Spinal cord (tissue), 10 donors: ENCODE data around the gene UHRF1. TPM values are rescaled to one million over a fixed set of nuclear protein-coding genes. Genes with fewer than 3 reads are reported as not detected.

Experiments
- DNase-seq, 6 donors: peaks; one replicate each; pipeline versions ENCODE4 v3.0.0 to v3.0.0-alpha.2; 2013 to 2015; ENCODE audit warnings: low spot score in 6 of 6, low read depth in 4 of 6
- H3K27ac ChIP-seq: one replicate; pipeline ENCODE4 v1.5.1; 2013; ENCODE audit warnings: low read depth, low read length, control low read depth
- H3K27me3 ChIP-seq: one replicate; pipeline ENCODE4 v1.6.1; 2013; ENCODE audit warnings: low read length; ENCODE audit not compliant: control insufficient read depth, insufficient read depth
- H3K36me3 ChIP-seq: one replicate; pipeline ENCODE4 v1.6.1; 2013; ENCODE audit warnings: low read length; ENCODE audit not compliant: control insufficient read depth, insufficient read depth
- H3K4me1 ChIP-seq: one replicate; pipeline ENCODE4 v1.6.1; 2013; ENCODE audit warnings: low read length; ENCODE audit not compliant: control insufficient read depth, insufficient read depth
- H3K4me3 ChIP-seq: one replicate; pipeline ENCODE4 v1.5.1; 2013; ENCODE audit warnings: low read depth, low read length, control low read depth
- H3K9me3 ChIP-seq: one replicate; pipeline ENCODE4 v1.6.1; 2013; ENCODE audit warnings: low read length; ENCODE audit not compliant: control insufficient read depth, insufficient read depth
- WGBS: methylation state at CpG from one replicate; pipeline ENCODE4 v1.1.5; 2013; ENCODE audit warnings: missing lambda C conversion rate; ENCODE audit not compliant: insufficient coverage; 5-methylcytosine and 5-hydroxymethylcytosine counted together
- polyA plus RNA-seq, 2 donors: library from polyadenylated mRNA; unstranded; fragments of 120-200 nt; gene quantifications; one replicate each; pipeline ENCODE4 v1.2.1, GENCODE V29; 2013; ENCODE audit not compliant: insufficient read length in 2 of 2
- total RNA-seq, 2 donors: library from RNA; depleted of rRNA in 1 of 2; stranded (reverse); fragments of 120-200 nt in 1 of 2; fragments of >200 nt in 1 of 2; gene quantifications; one replicate each; pipeline versions ENCODE4 v1.2.3 to v1.2.4, GENCODE V29; 2013 to 2014
- donor health status: healthy.

Gene UHRF1
- total and polyA plus RNA-seq, 4 donors, result 10.5 to 16.8 (median 12.5) TPM

DNA sequence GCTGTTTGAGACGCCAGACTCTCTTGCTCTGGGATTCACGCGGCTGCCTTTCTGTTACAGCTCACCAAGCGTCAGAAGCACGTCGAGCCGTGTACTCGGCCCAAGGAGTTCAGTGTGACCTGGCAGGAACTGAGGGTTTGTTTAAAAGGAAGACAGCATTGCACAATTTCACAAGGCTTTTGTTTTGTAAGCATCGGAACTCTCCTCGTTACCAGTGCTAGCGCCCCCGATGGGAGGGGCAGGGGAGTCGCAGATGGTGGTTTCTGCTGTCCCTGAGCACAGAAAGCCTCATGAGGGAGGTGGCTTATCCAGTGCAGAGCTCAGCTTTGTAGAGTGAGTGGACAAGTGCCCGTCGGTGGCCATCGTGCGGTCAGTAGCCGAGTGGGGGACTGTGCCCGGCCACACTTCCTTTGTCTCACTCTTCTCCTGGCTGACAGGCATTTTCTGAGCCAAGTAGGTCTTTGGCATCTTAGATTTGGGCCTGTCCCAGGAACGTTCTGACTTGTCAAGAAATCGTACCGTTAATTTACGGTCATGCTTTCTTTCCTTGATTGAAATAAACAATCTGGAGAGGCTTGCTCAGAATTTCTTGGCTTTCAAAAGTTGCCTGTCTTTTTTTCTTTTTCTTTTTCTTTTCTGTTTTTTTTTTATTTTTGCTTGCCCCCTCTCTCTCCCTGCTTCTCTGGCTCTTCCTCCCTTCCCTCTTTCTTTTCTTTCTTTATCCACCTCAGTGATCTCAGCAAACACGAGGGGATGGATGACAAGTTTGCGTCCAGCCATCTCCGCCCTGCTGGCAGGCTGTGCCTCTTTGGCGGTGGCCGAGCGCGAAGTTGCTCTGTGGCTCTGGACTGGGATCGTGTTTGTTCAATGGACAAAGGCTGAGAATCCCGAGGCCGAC lies 67.3 kb downstream of the UHRF1 start:
- no peaks in the 10 kb centered on the region for H3K9me3 ChIP-seq
- 34% methylated on average over 33 of the region's 33 CpGs for WGBS
- no peaks in the 10 kb centered on the region for H3K27me3 ChIP-seq
- peaks cover 59% of the 10 kb centered on the region for H3K4me1 ChIP-seq
- peaks cover 43% of the 10 kb centered on the region for H3K36me3 ChIP-seq
- H3K4me3 ChIP-seq, result no peak overlapping the region
- H3K27ac ChIP-seq, result no peak overlapping the region
- peak in 2 of 6 donors; percentile 28 to 85 for DNase-seq

DNA sequence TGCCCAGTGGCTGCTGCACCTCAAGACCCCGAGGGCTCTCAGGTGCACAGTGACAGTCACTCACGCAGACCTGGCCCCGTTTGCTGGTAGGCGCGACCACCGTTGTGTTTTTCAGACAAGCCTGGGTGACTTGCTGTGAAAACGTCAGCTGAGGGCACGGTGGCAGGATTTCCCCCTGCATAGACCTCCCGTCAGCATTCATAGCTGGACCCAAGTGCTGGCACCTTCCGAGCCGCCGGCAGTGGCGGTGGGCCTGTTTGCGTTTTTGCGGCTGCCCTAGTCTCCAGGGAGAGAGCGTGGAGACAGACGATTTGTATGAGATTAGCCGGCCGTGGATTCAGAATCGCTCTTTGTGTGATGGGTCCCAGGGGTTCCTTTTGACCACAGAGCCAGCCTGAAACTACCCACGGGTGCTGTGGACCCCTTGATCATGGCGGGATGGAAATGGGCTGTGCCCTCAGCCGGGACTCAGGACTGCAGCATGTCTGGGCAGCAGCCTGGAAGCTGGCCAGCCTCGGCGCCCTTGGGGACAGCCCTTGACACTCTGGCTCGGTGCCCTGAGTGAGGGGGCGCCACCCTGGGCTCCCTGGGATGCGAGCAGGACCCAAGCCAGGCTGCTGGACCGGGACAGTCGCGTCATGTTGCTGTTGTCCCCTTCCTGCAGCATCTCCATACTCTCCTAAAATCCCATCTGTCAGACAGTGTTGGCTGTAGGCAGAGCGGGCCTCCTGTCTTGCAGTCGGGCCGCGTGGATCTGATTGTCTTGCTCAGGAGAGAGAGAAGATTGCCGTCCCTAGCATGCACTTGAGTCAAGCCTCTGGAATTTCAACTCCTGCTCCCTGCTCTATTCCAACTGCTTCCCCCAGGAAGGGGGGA lies 68.2 kb downstream of the UHRF1 start:
- H3K36me3 ChIP-seq, result peaks cover 42% of the 10 kb centered on the region
- H3K27me3 ChIP-seq, result no peaks in the 10 kb centered on the region
- H3K4me1 ChIP-seq, result peaks cover 50% of the 10 kb centered on the region
- no peaks in the 10 kb centered on the region for H3K9me3 ChIP-seq
- WGBS, result 20% methylated on average over 35 of the region's 36 CpGs
- no peak overlapping the region for H3K27ac ChIP-seq
- peak in 2 of 6 donors; percentile 69 to 77 for DNase-seq
- no peak overlapping the region for H3K4me3 ChIP-seq

DNA sequence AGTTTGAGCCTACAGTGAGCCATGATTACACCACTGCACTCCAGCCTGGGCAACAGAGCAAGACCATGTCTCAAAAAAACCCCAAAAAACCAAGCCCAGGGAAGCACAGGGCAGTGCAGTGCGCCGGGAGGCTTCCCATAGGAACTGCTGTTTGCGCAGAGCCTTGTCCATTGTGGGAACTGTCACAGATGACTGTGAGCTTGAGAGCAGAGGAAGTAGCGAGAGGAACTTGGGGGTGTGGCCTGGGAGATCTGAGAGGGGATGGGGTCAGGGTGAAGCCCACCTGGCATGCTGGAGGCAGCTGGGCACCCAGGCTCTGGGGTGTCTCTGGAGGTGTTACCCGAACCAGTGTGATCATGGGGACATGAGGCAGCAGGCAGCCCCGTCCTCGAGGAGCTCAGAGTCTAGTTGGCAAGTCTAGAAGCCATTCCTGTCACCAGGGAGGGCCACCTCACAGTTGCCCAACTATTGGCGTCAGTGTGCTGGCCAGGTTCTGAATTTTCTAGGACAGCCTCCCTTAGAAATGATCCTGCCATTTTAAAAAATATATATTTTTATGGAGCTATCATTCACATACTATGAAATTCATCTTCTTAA lies 70.0 kb downstream of the UHRF1 start:
- no peak overlapping the region for H3K27ac ChIP-seq
- peaks cover 59% of the 10 kb centered on the region for H3K4me1 ChIP-seq

GRCh38 chr19:4980067-4980466 lies 70.8 kb downstream of the UHRF1 start:
- 0% methylated on average over 1 of the region's 3 CpGs for WGBS
- Histone ChIP-seq H3K27me3 (no peaks in the 10 kb centered on the region), H3K27ac (no peak overlapping the region), H3K9me3 (no peaks in the 10 kb centered on the region), H3K4me3 (no peak overlapping the region), H3K36me3 (peaks cover 49% of the 10 kb centered on the region), H3K4me1 (peaks cover 62% of the 10 kb centered on the region)
- no peak for DNase-seq

More for the DNA sequence above, 70.0 kb downstream of the UHRF1 start:
- 78% methylated on average over 7 of the region's 8 CpGs for WGBS
- peaks cover 48% of the 10 kb centered on the region for H3K36me3 ChIP-seq
- no peaks in the 10 kb centered on the region for H3K9me3 ChIP-seq
- no peak overlapping the region for H3K4me3 ChIP-seq
- H3K27me3 ChIP-seq, result no peaks in the 10 kb centered on the region
- no peak for DNase-seq

DNA sequence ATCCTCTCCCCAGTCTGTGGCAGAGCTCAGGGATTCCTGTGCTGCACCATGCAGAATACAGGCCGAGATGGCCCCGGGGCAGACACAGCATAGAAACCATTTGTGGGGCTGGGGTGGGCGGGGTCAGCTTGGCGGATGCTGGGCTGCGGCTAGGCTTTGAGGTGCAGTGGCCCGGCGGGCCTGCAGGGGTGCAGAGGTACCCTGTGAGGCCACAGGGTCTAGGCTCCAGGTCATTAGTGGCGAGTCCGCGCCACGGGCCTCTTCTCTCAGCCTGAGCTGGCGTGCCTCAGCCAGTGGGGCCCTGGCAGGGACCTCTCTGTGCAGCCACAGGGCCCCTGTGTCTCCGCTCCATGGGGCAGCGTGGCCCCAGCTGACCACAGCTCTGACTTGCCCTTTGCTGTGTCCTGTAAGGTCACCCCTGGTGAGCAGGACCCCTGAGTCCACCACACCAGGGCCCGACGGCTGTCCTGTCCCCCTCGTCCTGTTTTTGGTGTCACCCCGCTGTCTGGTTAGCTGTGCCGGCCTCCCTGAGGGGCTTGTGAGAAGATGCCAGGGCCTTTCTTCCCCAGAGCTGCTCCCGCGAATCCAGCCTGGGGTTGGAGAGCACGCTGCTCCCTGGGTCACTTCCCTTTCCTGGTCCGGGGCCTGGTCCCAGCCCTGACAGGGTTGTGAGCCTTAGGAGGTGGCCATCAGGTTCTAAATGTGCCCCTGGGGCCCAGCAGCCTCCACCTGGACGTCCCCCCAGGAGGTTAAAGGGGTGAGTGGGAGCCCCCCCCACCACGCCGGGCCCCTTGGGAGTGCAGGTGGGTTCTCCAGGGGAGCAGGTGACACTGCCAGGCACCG lies 71.8 kb downstream of the UHRF1 start:
- Histone ChIP-seq H3K36me3 (peaks cover 57% of the 10 kb centered on the region), H3K4me3 (no peak overlapping the region), H3K4me1 (peaks cover 64% of the 10 kb centered on the region), H3K27me3 (no peaks in the 10 kb centered on the region), H3K9me3 (no peaks in the 10 kb centered on the region), H3K27ac (no peak overlapping the region)
- WGBS, result 77% methylated on average over 21 of the region's 27 CpGs
- no peak for DNase-seq

DNA sequence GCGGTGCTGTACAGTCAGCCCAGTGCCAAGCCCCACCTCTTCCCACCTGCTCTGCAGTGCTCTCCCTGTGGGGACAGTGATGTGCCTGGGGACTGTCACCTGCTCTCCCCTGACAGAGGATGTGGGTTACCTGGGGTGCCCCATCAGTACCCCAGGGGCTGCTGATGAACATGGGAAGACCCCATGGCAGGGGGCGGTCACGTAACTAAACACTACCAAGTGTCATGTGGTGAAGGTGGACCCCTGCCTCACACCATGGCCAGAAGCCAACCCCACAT lies 72.3 kb downstream of the UHRF1 start:
- no peaks in the 10 kb centered on the region for H3K9me3 ChIP-seq
- H3K27me3 ChIP-seq, result no peaks in the 10 kb centered on the region
- H3K36me3 ChIP-seq, result peaks cover 62% of the 10 kb centered on the region
- DNase-seq, result no peak
- no peak overlapping the region for H3K27ac ChIP-seq
- WGBS, result no CpG with 5 or more reads among the region's 3 CpGs
- no peak overlapping the region for H3K4me3 ChIP-seq
- peaks cover 64% of the 10 kb centered on the region for H3K4me1 ChIP-seq

GRCh38 chr19:4983346-4984105 lies 74.2 kb downstream of the UHRF1 start:
- Histone ChIP-seq H3K4me1 (peaks cover 62% of the 10 kb centered on the region), H3K4me3 (no peak overlapping the region), H3K27ac (no peak overlapping the region)

DNA sequence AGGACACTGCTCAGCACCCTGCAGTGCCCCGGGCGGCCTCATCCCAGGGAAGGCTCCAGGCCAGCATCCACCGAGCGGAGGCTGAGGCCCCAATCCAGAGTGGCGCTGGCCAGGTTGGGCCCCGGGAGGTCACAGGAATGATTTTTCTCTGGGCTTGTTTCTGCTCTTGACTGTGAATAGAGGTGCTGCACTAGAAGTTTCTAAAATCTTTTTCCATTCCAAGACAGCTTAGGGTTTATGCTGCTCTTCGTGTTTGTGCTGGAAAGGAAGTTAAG lies 74.7 kb downstream of the UHRF1 start:
- H3K36me3 ChIP-seq, result peaks cover 45% of the 10 kb centered on the region
- H3K27ac ChIP-seq, result no peak overlapping the region
- 58% methylated on average over 7 of the region's 7 CpGs for WGBS
- no peak for DNase-seq
- H3K4me1 ChIP-seq, result peaks cover 62% of the 10 kb centered on the region
- no peaks in the 10 kb centered on the region for H3K27me3 ChIP-seq
- H3K4me3 ChIP-seq, result no peak overlapping the region
- H3K9me3 ChIP-seq, result no peaks in the 10 kb centered on the region

More at GRCh38 chr19:4983346-4984105, 74.2 kb downstream of the UHRF1 start:
- DNase-seq, result peak in 1 of 6 donors; percentile 46
- Histone ChIP-seq H3K27me3 (no peaks in the 10 kb centered on the region), H3K9me3 (no peaks in the 10 kb centered on the region), H3K36me3 (peaks cover 50% of the 10 kb centered on the region)
- 66% methylated on average over 21 of the region's 23 CpGs for WGBS
